NCI-H2196 (cell line): ENCODE data around the gene SUSD6.

Source experiments
- DNase-seq: peaks from one replicate; lab custom pipeline; 2025; ENCODE audit not compliant: unreplicated experiment; lab: John Stamatoyannopoulos, UW

The SUSD6 gene

GRCh38 chr14:69611172-69612013 lies at the start of gene SUSD6:
SUSD6 (plus strand) TSS chr14:69611596; CDS start chr14:69658593, 46,997 bp downstream.
- peak; percentile 95 for DNase-seq

GRCh38 chr14:69561893-69562292 lies 49.5 kb upstream of the SUSD6 start:
- no peak for DNase-seq

GRCh38 chr14:69567563-69567962 lies 43.8 kb upstream of the SUSD6 start:
- no peak for DNase-seq

GRCh38 chr14:69569859-69570258 lies 41.5 kb upstream of the SUSD6 start:
- DNase-seq: no peak

- no peak for DNase-seq
Observed at GRCh38 chr14:69570836-69571330, 40.5 kb upstream of the SUSD6 start.

- DNase-seq: no peak
Observed at GRCh38 chr14:69571449-69572029, 39.9 kb upstream of the SUSD6 start.

- DNase-seq: peak; percentile 87
Observed at GRCh38 chr14:69572030-69572840, 39.2 kb upstream of the SUSD6 start.

- no peak for DNase-seq
Observed at GRCh38 chr14:69572841-69573135, 38.6 kb upstream of the SUSD6 start.

GRCh38 chr14:69573205-69573830 lies 38.1 kb upstream of the SUSD6 start:
- DNase-seq: no peak

- no peak for DNase-seq
Observed at GRCh38 chr14:69573831-69574262, 37.5 kb upstream of the SUSD6 start.

GRCh38 chr14:69574263-69574953 lies 37.0 kb upstream of the SUSD6 start, which contains the start of gene CCDC177:
CCDC177 (minus strand) TSS chr14:69574871; CDS start chr14:69573622, 1,249 bp downstream.
- peak; percentile 61 for DNase-seq

- no peak for DNase-seq
Observed at GRCh38 chr14:69574954-69575295, 36.5 kb upstream of the SUSD6 start.

GRCh38 chr14:69579476-69579875 lies 31.9 kb upstream of the SUSD6 start:
- DNase-seq: no peak

GRCh38 chr14:69580009-69580577 lies 31.3 kb upstream of the SUSD6 start:
- peak; percentile 26 for DNase-seq

- no peak for DNase-seq
Observed at GRCh38 chr14:69581316-69581935, 30.0 kb upstream of the SUSD6 start.

- no peak for DNase-seq
Observed at GRCh38 chr14:69582212-69582611, 29.2 kb upstream of the SUSD6 start.

- DNase-seq: no peak
Observed at GRCh38 chr14:69582829-69583228, 28.6 kb upstream of the SUSD6 start.

- DNase-seq: no peak
Observed at GRCh38 chr14:69584389-69584788, 27.0 kb upstream of the SUSD6 start.

- no peak for DNase-seq
Observed at GRCh38 chr14:69586404-69586803, 25.0 kb upstream of the SUSD6 start.

GRCh38 chr14:69587389-69587788 lies 24.0 kb upstream of the SUSD6 start:
- DNase-seq: no peak
